NCI-H2196 treated with DMSO at 0.1 percent for 48 hours (cell line): ENCODE results near the gene FRMD3.
A peak's percentile ranks its signal among the peaks of the same experiment; 100 is the strongest.

ENCODE experiments used
- DNase-seq: peaks from one replicate; lab custom pipeline; 2025; ENCODE audit not compliant: unreplicated experiment; lab: John Stamatoyannopoulos, UW

FRMD3 gene

GRCh38 chr9:83474631-83475030, 63.6 kb downstream of the FRMD3 start:
- DNase-seq, result no peak

GRCh38 chr9:83473488-83473971, 64.7 kb downstream of the FRMD3 start:
- no peak for DNase-seq

- DNase-seq, result no peak
Observed at GRCh38 chr9:83472764-83473163, 65.4 kb downstream of the FRMD3 start.

GRCh38 chr9:83472221-83472665, 66.0 kb downstream of the FRMD3 start:
- no peak for DNase-seq

- DNase-seq, result no peak
Observed at GRCh38 chr9:83471241-83471640, 67.0 kb downstream of the FRMD3 start.

- no peak for DNase-seq
Observed at GRCh38 chr9:83469722-83470121, 68.5 kb downstream of the FRMD3 start.

GRCh38 chr9:83468821-83469220, 69.4 kb downstream of the FRMD3 start:
- DNase-seq, result no peak

GRCh38 chr9:83466877-83467276, 71.3 kb downstream of the FRMD3 start:
- no peak for DNase-seq

- DNase-seq, result no peak
Observed at GRCh38 chr9:83466351-83466750, 71.8 kb downstream of the FRMD3 start.

- no peak for DNase-seq
Observed at GRCh38 chr9:83459830-83460229, 78.4 kb downstream of the FRMD3 start.

- DNase-seq, result no peak
Observed at GRCh38 chr9:83458530-83458929, 79.7 kb downstream of the FRMD3 start.

GRCh38 chr9:83457005-83457404, 81.2 kb downstream of the FRMD3 start:
- no peak for DNase-seq

GRCh38 chr9:83456226-83456625, 82.0 kb downstream of the FRMD3 start:
- DNase-seq, result no peak

- no peak for DNase-seq
Observed at GRCh38 chr9:83454076-83454475, 84.1 kb downstream of the FRMD3 start.

GRCh38 chr9:83451308-83451707, 86.9 kb downstream of the FRMD3 start:
- DNase-seq, result no peak

GRCh38 chr9:83449983-83450382, 88.2 kb downstream of the FRMD3 start:
- no peak for DNase-seq

GRCh38 chr9:83449166-83449565, 89.0 kb downstream of the FRMD3 start:
- DNase-seq, result no peak

GRCh38 chr9:83448626-83449025, 89.6 kb downstream of the FRMD3 start:
- no peak for DNase-seq

- no peak for DNase-seq
Observed at GRCh38 chr9:83447351-83447750, 90.8 kb downstream of the FRMD3 start.

GRCh38 chr9:83445703-83446265, 92.4 kb downstream of the FRMD3 start:
- DNase-seq, result no peak

- peak; percentile 8 for DNase-seq
Observed at GRCh38 chr9:83444110-83444509, 94.1 kb downstream of the FRMD3 start.

- DNase-seq, result no peak
Observed at GRCh38 chr9:83441390-83441789, 96.8 kb downstream of the FRMD3 start.

GRCh38 chr9:83440641-83441040, 97.6 kb downstream of the FRMD3 start:
- DNase-seq, result no peak
